Endothelial cell of umbilical vein (primary cell): Measurements from ENCODE around the gene BEND5. TPM values are rescaled to one million over a fixed set of nuclear protein-coding genes. Genes with fewer than 3 reads are reported as not detected.

ENCODE experiments used
- BruUV-seq: library from RNA; stranded (reverse); fragments of 400-500 nt; replicated peaks from 2 replicates; lab custom pipeline; 2021; lab: Mats Ljungman, UMichigan
- CTCF ChIA-PET: fragments of 300-600, 350-600 bp; sonication (Branson Sonifier 250); formaldehyde crosslinking; loops from one replicate; lab custom pipeline; 2021; ENCODE audit warnings: antibody characterized with exemption, inconsistent platforms; lab: Charles Lee
- POLR2A ChIA-PET: fragments of 300-600, 350-600 bp; sonication (Branson Sonifier 250); formaldehyde crosslinking; loops from one replicate; lab custom pipeline; 2021; ENCODE audit warnings: antibody characterized with exemption, inconsistent platforms; lab: Charles Lee
- DNase-seq: peaks from one replicate; pipeline ENCODE4 v3.0.0-alpha.2; 2011; ENCODE audit warnings: low read depth, low spot score
- FAIRE-seq: peaks from 2 replicates; lab custom pipeline; 2011; peaks lifted over from hg19 to GRCh38; lab: Jason Lieb, UNC
- H2AFZ ChIP-seq: 2 replicates; pipeline ENCODE4 v1.6.0; 2012; ENCODE audit warnings: low read depth, low read length, control low read depth, inconsistent platforms
- H3K27ac ChIP-seq: 2 replicates; pipeline ENCODE4 v1.5.1; 2011; ENCODE audit warnings: low read depth, mild to moderate bottlenecking, control low read depth, low read length, moderate library complexity; ENCODE audit not compliant: insufficient read depth
- H3K27me3 ChIP-seq, 2 experiments: 2 replicates each; pipeline versions ENCODE4 v1.6.0 to v1.6.1; 2011; ENCODE audit warnings: low read length in 2 of 2, mixed read lengths in 1 of 2; ENCODE audit not compliant: control insufficient read depth in 2 of 2, insufficient read depth in 2 of 2
- H3K36me3 ChIP-seq, 2 experiments: 2 replicates in 1 of 2; 3 replicates in 1 of 2; pipeline ENCODE4 v1.5.1; 2011; ENCODE audit warnings: low read length in 2 of 2, mild to moderate bottlenecking in 1 of 2, moderate library complexity in 1 of 2; ENCODE audit not compliant: control insufficient read depth in 2 of 2, insufficient read depth in 2 of 2; ENCODE audit errors: extremely low read depth in 1 of 2
- H3K4me1 ChIP-seq: 3 replicates; pipeline ENCODE4 v1.5.1; 2011; ENCODE audit warnings: mild to moderate bottlenecking, low read length; ENCODE audit not compliant: control insufficient read depth, insufficient read depth; ENCODE audit errors: extremely low read depth
- H3K4me2 ChIP-seq: 2 replicates; pipeline ENCODE4 v1.6.1; 2011; ENCODE audit warnings: low read length, control low read depth, mixed read lengths; ENCODE audit not compliant: insufficient read depth
- H3K4me3 ChIP-seq, 3 experiments: fragments of 200-600 bp in 1 of 3; sonication (generic), shearing (Covaris generic) in 1 of 3; replicated peaks in 1 of 3; 2 replicates each; pipeline ENCODE4 v1.5.1; 2011 to 2016; ENCODE audit warnings: control low read depth in 3 of 3, low read length in 3 of 3, mild to moderate bottlenecking in 2 of 3, inconsistent platforms in 1 of 3, low read depth in 1 of 3, moderate library complexity in 1 of 3; ENCODE audit not compliant: insufficient read depth in 1 of 3
- H3K79me2 ChIP-seq: 2 replicates; pipeline ENCODE4 v1.6.0; 2012; ENCODE audit warnings: low read length, inconsistent platforms; ENCODE audit not compliant: control insufficient read depth, insufficient read depth
- H3K9ac ChIP-seq: replicated peaks from 2 replicates; pipeline ENCODE3; 2011; ENCODE audit warnings: low read length, control low read depth; ENCODE audit not compliant: insufficient read depth; ENCODE audit errors: extremely low read depth
- H3K9me1 ChIP-seq: replicated peaks from 3 replicates; pipeline ENCODE4 v1.6.0; 2011; ENCODE audit warnings: mild to moderate bottlenecking, low read length; ENCODE audit not compliant: control insufficient read depth, insufficient read depth; ENCODE audit errors: extremely low read depth
- H3K9me3 ChIP-seq: replicated peaks from 2 replicates; pipeline ENCODE4 v1.5.1; 2012; ENCODE audit warnings: low read length, inconsistent platforms; ENCODE audit not compliant: control insufficient read depth, insufficient read depth
- H4K20me1 ChIP-seq: replicated peaks from 2 replicates; pipeline ENCODE3; 2011; ENCODE audit warnings: mild to moderate bottlenecking, low read length; ENCODE audit not compliant: control insufficient read depth, insufficient read depth; ENCODE audit errors: extremely low read depth
- CTCF ChIP-seq, 2 donors: IDR thresholded peaks; 1 replicate in 1 of 2; 2 replicates in 1 of 2; pipeline ENCODE4 v1.5.1; 2011; ENCODE audit warnings: low read length in 2 of 2, mild to moderate bottlenecking in 2 of 2, moderate library complexity in 2 of 2, control low read depth in 1 of 2, inconsistent platforms in 1 of 2, low read depth in 1 of 2; ENCODE audit not compliant: insufficient read depth in 1 of 2; ENCODE audit errors: extremely low read depth in 1 of 2
- EZH2 ChIP-seq: IDR thresholded peaks from 2 replicates; pipeline ENCODE4 v1.6.1; 2012; ENCODE audit warnings: borderline replicate concordance, low read depth, mild to moderate bottlenecking, moderate library complexity, low read length, inconsistent platforms; ENCODE audit not compliant: severe bottlenecking
- FOS ChIP-seq: IDR thresholded peaks from 2 replicates; pipeline ENCODE4 v1.6.1; 2011; ENCODE audit warnings: mild to moderate bottlenecking, low read length, moderate library complexity, borderline replicate concordance; ENCODE audit not compliant: insufficient read depth
- GATA2 ChIP-seq: IDR thresholded peaks from 2 replicates; pipeline ENCODE4 v1.7.0; 2011; ENCODE audit warnings: low read depth, mild to moderate bottlenecking, moderate library complexity, mixed read lengths, low read length; ENCODE audit not compliant: insufficient read length, insufficient read depth
- JUN ChIP-seq: IDR thresholded peaks from 2 replicates; pipeline ENCODE4 v1.6.1; 2011; ENCODE audit warnings: borderline replicate concordance, low read depth; ENCODE audit not compliant: insufficient read length, insufficient read depth
- MAX ChIP-seq: IDR thresholded peaks from 2 replicates; pipeline ENCODE4 v1.6.1; 2011; ENCODE audit not compliant: insufficient read depth, insufficient read length
- MYC ChIP-seq: IDR thresholded peaks from one replicate; pipeline ENCODE4 v1.6.1; 2011; ENCODE audit warnings: mild to moderate bottlenecking, low read depth, low read length
- POLR2A ChIP-seq: IDR thresholded peaks from 2 replicates; pipeline ENCODE4 v1.6.1; 2012; ENCODE audit warnings: low read depth, mild to moderate bottlenecking, control low read depth, low read length
- POLR2AphosphoS5 ChIP-seq: IDR thresholded peaks from 2 replicates; pipeline ENCODE4 v1.6.1; 2012; ENCODE audit warnings: low read depth, mild to moderate bottlenecking, control low read depth, low read length, moderate library complexity; ENCODE audit not compliant: insufficient read depth
- dilution Hi-C: fragments of 300-500 bp; cut with MboI; formaldehyde crosslinking; loops from one replicate; pipeline ENCODE4 v1.15.0; 2019; ENCODE audit warnings: low sequenced_read_pairs; ENCODE audit not compliant: extremely low pct_ligation_motif_present
- intact Hi-C: fragments of 100-400 bp; cut with micrococcal nuclease; formaldehyde crosslinking; loops from one replicate; pipeline ENCODE4 v1.10.0; 2022
- polyA plus RNA-seq, 4 experiments: library from polyadenylated mRNA; depleted of rRNA in 3 of 4; stranded (reverse) in 3 of 4; unstranded in 1 of 4; fragments of >200 nt; gene quantifications; 2 replicates each; pipeline versions ENCODE4 v1.2.1 to v1.2.3, GENCODE V29; 2011 to 2012; ENCODE audit warnings: missing spikeins in 1 of 4
- total RNA-seq: library from RNA; stranded (reverse); gene quantifications from 2 replicates; pipeline ENCODE4 v1.2.3, GENCODE V29; 2021

BEND5 gene
- total and polyA plus RNA-seq, 2 donors (not counting 3 experiments of a cell fraction or from before 2014, with no cell fraction given), result not detected

GRCh38 chr1:48758976-48759375 is 17.7 kb downstream of the BEND5 start:
- TF ChIP-seq MAX, result no peak
- TF ChIP-seq POLR2AphosphoS5, result no peak
- TF ChIP-seq CTCF (IDR thresholded peaks at IDR 0.05; ENCODE audit: extremely low read depth in 1 of 2, insufficient read depth in 1 of 2, low read depth in 1 of 2, low read length in 2 of 2), result no peak
- TF ChIP-seq MYC, result no peak
- no peak for TF ChIP-seq JUN
- no peak for TF ChIP-seq EZH2
- TF ChIP-seq FOS, result no peak
- TF ChIP-seq POLR2A, result no peak
- TF ChIP-seq GATA2, result no peak
- FAIRE-seq (no peak), DNase-seq (no peak)
- Histone ChIP-seq H2AFZ (no peak overlapping the region), H3K4me3 (no peak overlapping the region), H3K27ac (no peak overlapping the region), H3K4me1 (no peaks in the 10 kb centered on the region), H3K9me3 (peaks cover 2% of the 10 kb centered on the region), H3K79me2 (no peaks in the 10 kb centered on the region), H4K20me1 (no peaks in the 10 kb centered on the region), H3K9ac (no peak overlapping the region), H3K27me3 (no peaks in the 10 kb centered on the region), H3K9me1 (no peaks in the 10 kb centered on the region), H3K36me3 (no peaks in the 10 kb centered on the region), H3K4me2 (no peak overlapping the region)
- ChIA-PET CTCF (no interaction called here), POLR2A (no interaction called here)
- intact Hi-C loops (no loop called here), dilution Hi-C loops (no loop called here)
- BruUV-seq, result no TSS peak
